ENCODE results near the gene ACVRL1.
"Not testable (repeated sequence)": the region's sequence is repeated elsewhere in the genome, so short reads cannot be mapped to it uniquely, and the experiment has no call there.

Gene ACVRL1

GRCh38 chr12:51874000-51874399 is 33.3 kb upstream of the ACVRL1 start:
- no peak for DNase-seq (ENCODE audit: low spot score)

- DNase-seq (ENCODE audit: low spot score): no peak
Measured at GRCh38 chr12:51874486-51874885, 32.8 kb upstream of the ACVRL1 start.

- no peak for DNase-seq (ENCODE audit: low spot score)
Measured at GRCh38 chr12:51879102-51879501, 28.2 kb upstream of the ACVRL1 start.

GRCh38 chr12:51883295-51883694 is 24.0 kb upstream of the ACVRL1 start:
- DNase-seq (ENCODE audit: low spot score): no peak

GRCh38 chr12:51883998-51884675 is 23.2 kb upstream of the ACVRL1 start:
- no peak for DNase-seq (ENCODE audit: low spot score)

- DNase-seq (ENCODE audit: low spot score): no peak
Measured at GRCh38 chr12:51884676-51885229, 22.6 kb upstream of the ACVRL1 start.

GRCh38 chr12:51885294-51886020 is 21.8 kb upstream of the ACVRL1 start:
- DNase-seq (ENCODE audit: low spot score): not testable (repeated sequence)

GRCh38 chr12:51886021-51886710 is 21.1 kb upstream of the ACVRL1 start:
- DNase-seq (ENCODE audit: low spot score): peak; percentile 38

GRCh38 chr12:51887476-51888315 is 19.6 kb upstream of the ACVRL1 start, which contains the start of gene ANKRD33:
TSS of gene ANKRD33 (plus strand) at chr12:51888103. CDS start at chr12:51888187, 84 bp downstream.
- DNase-seq (ENCODE audit: low spot score): no peak

GRCh38 chr12:51888316-51889215 is 18.7 kb upstream of the ACVRL1 start:
- no peak for DNase-seq (ENCODE audit: low spot score)

- no peak for DNase-seq (ENCODE audit: low spot score)
Measured at GRCh38 chr12:51889216-51890132, 17.8 kb upstream of the ACVRL1 start.

GRCh38 chr12:51890133-51890464 is 17.2 kb upstream of the ACVRL1 start:
- DNase-seq (ENCODE audit: low spot score): no peak

- DNase-seq (ENCODE audit: low spot score): no peak
Measured at GRCh38 chr12:51890511-51891171, 16.7 kb upstream of the ACVRL1 start.

- no peak for DNase-seq (ENCODE audit: low spot score)
Measured at GRCh38 chr12:51891843-51892242, 15.5 kb upstream of the ACVRL1 start.

- no peak for DNase-seq (ENCODE audit: low spot score)
Measured at GRCh38 chr12:51893786-51894185, 13.5 kb upstream of the ACVRL1 start.

- DNase-seq (ENCODE audit: low spot score): no peak
Measured at GRCh38 chr12:51895378-51896135, 11.7 kb upstream of the ACVRL1 start.

GRCh38 chr12:51896236-51896635 is 11.1 kb upstream of the ACVRL1 start:
- no peak for DNase-seq (ENCODE audit: low spot score)

GRCh38 chr12:51897181-51897580 is 10.1 kb upstream of the ACVRL1 start:
- DNase-seq (ENCODE audit: low spot score): no peak

Measured in CD4-positive, alpha-beta T cell treated with Interleukin-15 for 4 hours (primary cell).